COLO829 (cell line): ENCODE measurements around the gene TPPP.
"Not testable (repeated sequence)": the region's sequence is repeated elsewhere in the genome, so short reads cannot be mapped to it uniquely, and the experiment has no call there.

ENCODE experiments used
- DNase-seq: peaks from one replicate; pipeline ENCODE4 v3.0.0; 2012; ENCODE audit warnings: low spot score

Gene TPPP

GRCh38 chr5:692529-693041 is 567 bp downstream of the TPPP start:
- not testable (repeated sequence) for DNase-seq

DNA sequence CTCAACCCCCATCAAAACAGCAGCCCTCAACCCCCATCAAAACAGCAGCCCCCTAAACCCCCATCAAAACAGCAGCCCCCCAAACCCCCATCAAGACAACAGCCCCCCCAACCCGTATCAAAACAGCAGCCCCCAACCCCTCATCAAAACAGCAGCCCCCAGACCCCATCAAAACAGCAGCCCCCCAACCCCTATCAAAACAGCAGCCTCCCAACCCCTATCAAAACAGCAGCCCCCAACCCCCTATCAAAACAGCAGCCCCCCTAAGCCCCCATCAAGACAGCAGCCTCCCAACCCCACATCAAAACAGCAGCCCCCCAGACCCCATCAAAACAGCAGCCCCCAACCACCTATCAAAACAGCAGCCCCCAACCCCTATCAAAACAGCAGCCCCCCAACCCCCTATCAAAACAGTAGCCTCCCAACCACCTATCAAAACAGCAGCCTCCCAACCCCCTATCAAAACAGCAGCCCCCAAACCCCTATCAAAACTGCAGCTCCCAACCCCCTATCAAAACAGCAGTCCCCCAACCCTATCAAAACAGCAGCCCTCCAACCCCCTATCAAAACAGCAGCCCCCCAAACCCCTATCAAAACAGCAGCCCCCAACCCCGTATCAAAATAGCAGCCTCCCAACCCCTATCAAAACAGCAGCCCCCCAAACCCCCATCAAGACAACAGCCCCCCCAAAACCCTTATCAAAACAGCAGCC is 1.2 kb downstream of the TPPP start:
- DNase-seq: no peak

DNA sequence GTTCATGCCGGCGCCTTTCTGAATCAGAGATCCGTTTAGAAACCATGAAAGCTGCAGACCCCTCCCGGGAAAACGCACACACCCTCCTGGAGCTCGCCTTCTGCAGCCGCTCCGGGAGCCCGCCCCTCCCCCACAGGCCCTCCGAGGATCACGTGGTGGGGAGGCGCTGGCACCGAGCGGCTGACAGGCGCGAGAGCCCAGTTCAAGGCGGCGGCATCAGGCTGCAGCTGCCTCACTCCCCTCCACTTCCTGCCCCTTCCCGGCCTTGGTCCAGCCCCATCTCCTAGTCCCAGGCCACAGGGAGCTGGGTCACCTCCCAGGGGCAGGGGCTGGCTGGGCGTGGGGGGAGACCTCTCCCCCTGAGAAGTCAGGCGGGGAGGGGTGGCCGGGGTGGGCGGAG is 2.1 kb downstream of the TPPP start:
- DNase-seq: not testable (repeated sequence)

DNA sequence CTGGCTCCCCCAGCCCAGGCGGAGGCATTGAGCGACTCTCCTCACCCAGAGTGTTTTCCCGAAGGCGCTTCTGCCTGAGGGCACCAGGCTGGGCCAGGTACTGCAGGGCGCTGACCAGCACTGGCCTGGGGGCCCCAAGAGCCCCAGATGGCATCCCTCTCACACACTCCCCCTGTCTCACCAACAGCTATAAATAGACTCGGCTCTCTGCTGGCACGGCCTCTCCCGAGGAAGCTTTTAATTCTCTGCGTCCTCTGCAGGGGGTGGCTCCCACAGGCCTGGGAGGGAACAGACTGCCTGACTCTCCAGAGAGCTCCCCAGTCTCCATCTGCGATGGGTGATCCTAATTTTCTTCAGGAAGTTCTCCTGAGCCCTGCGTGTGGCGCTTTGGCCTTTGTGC is 2.9 kb downstream of the TPPP start:
- DNase-seq: not testable (repeated sequence)

GRCh38 chr5:688348-689010 is 4.7 kb downstream of the TPPP start:
- not testable (repeated sequence) for DNase-seq

- DNase-seq: not testable (repeated sequence)
Measured at GRCh38 chr5:686936-687335, 6.2 kb downstream of the TPPP start.

GRCh38 chr5:686172-686523 is 7.0 kb downstream of the TPPP start:
- not testable (repeated sequence) for DNase-seq

DNA sequence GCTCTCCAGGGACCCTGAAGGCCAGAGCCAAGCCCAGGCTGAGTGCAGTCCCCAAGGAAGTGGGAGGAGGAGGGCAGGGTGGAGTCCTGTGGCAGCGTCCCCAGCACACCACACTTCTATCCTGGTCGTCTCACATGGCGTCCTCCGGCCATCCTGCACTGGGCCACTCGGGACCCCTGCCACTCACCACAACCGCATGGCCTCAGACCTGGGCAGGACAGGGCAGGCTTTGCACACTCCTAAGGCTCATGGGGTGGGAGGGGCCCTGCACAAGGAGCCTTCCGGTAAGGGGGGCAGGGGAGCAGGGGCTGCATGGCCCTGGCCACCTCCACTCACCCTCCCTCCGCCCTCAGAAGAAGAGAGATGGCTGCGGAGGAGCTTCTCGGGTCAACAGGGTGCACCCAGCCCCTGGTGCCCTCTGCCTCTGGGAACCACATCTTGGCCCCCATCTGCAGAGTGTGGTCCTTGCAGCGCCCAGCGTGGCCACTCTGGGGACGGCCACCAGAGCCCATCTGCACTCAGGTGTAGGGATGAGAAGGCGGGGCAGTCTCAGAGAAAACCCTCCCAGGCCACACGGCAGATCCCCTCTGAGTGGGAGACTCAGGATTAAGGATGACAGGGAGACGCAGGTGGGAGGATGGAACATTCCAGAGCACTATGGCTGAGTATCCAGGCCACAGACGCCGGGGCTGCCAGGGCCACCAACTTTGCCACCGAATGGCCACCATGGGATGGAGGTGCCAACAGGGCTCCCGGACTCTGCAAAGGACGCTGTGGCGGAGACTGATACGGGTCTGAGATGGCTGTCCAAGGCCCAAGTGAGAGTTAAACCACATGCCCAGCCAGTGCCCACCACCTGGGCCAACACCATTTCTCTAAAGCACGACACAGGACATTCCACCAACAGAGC is 7.6 kb downstream of the TPPP start:
- DNase-seq: no peak

GRCh38 chr5:684751-685216 is 8.4 kb downstream of the TPPP start:
- DNase-seq: no peak

- DNase-seq: no peak
Measured at GRCh38 chr5:683551-684481, 9.3 kb downstream of the TPPP start.

GRCh38 chr5:682651-683358 is 10.3 kb downstream of the TPPP start:
- DNase-seq: not testable (repeated sequence)

GRCh38 chr5:682216-682615 is 10.9 kb downstream of the TPPP start:
- DNase-seq: not testable (repeated sequence)

GRCh38 chr5:681317-682191 is 11.6 kb downstream of the TPPP start:
- DNase-seq: not testable (repeated sequence)

DNA sequence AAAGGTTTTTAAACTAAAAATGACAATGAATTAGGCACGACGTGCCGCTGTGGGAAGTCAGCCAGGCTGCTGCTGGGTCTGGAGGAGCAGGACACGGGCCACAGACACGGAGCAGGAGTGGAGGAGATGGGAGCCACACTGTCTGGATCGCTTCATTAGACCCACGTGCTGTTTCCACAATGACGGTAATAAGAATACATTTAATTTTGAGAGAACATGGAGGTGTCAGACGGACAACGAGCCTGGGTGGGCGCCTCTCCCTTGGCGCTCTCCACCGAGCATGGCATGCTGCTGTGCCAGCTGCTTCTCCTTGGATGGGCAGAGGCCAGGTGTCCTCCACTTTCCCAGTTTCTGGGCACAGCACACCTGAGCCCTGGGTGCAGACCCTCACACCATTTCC is 12.3 kb downstream of the TPPP start:
- not testable (repeated sequence) for DNase-seq

DNA sequence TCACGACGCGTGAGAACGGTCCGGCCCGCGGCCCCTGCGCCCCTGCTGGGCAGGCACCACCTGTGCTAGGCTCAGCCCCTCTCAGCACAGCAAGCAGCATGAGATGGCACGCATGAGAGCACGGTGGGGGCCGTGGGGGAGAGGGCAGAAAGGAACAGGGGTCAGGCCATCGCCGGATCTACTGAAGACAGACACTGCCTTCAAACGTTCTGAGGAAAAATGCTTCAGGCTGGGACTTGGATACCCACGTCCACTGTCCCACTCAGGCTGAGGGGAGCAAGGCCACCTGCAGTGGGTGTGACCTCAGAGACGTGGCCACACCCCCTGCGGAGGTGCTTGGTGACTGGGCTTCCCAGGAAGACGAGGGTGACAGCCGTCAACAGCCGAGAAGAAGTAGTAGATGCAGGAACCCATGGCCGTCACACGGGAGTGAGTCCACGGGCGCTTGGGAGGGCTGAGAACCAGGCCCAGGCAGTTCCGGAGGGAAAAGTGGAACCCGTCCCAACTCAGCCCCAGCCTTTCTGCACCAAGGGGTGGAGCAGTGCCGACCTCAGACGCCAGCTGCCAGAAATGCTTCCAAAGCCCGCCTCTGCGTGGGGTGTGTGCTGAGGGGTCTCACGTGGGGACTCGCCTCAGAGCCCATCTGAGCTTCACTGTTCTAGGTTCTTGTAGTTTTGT is 12.9 kb downstream of the TPPP start:
- not testable (repeated sequence) for DNase-seq

DNA sequence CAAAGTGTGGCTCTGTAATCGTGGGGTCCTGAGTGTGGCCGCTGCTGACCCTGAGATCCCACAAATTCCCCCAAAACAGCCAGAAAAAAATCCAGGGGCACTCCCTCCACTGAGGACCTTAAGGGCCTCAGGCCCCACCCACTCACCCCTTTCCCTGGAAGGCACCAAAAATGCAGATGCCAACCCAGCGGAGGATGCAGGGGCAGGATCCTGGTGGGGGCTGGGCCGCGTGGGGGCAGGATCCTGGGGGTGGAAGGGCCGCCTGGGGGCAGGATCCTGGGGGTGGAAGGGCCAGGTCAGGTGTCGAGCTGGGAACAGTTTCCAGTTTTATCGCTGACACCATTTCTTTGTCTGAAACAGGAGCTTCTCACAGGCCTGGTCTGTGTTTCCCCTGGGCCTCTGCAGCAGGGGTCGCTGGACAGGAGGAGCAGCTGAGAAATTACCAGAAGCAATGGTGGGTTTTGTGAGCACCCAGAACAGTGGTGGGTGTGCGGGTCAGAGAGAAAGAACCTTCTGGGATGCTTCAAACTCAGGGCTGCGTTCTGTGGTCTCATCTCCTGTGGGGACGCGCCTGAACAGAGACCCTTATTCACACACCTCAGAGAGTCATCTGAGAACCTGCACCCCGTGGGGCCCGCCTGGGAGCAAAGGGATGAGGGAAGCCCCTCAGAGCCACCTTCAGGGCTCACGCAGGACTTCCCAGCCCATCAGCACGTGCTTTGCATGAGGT is 13.8 kb downstream of the TPPP start:
- DNase-seq: not testable (repeated sequence)

DNA sequence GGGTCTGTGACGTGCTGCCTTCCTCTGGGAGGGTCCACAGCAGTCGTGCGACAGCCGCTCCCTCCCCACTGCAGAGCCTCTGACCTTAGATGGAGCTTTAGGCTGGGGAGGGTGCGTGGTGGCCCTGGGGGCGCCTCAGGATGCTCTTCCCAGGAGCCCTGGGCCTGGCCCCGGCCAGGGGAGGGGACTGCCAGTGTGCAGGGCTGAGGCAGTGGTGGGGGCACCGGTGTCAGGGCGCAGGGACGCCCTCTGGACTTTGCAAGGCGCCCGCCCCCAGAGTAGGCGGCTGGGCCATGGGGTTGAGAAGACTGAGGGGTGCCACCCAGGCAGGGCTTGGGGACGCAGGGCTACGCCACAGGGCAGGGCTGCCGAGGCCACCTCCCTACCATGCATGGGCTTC is 14.6 kb downstream of the TPPP start:
- not testable (repeated sequence) for DNase-seq
